MM.1S (cell line): ENCODE measurements around the gene STX8.

Experiments
- DNase-seq: peaks from one replicate; pipeline ENCODE4 v3.0.0-alpha.2; 2015
- H2AFZ ChIP-seq: fragments of 300-600 bp; sonication (generic); 2 replicates; pipeline ENCODE4 v1.6.0; 2016; ENCODE audit warnings: antibody characterized with exemption, low read length
- H3F3A ChIP-seq: fragments of 300-600 bp; sonication (generic); 2 replicates; pipeline ENCODE4 v1.6.1; 2016; ENCODE audit warnings: mild to moderate bottlenecking, antibody characterized with exemption, low read length, moderate library complexity, mixed read lengths; ENCODE audit not compliant: insufficient read depth
- H3K27ac ChIP-seq: fragments of 300-600 bp; sonication (generic); 2 replicates; pipeline ENCODE4 v1.5.1; 2016; ENCODE audit warnings: mild to moderate bottlenecking, low read length
- H3K27me3 ChIP-seq: fragments of 300-600 bp; sonication (generic); replicated peaks from 2 replicates; pipeline ENCODE4 v1.6.0; 2016; ENCODE audit warnings: low read length; ENCODE audit not compliant: insufficient read depth
- H3K36me3 ChIP-seq: fragments of 300-600 bp; sonication (generic); replicated peaks from 2 replicates; pipeline ENCODE4 v1.6.1; 2016; ENCODE audit warnings: mild to moderate bottlenecking, low read length, mixed read lengths; ENCODE audit not compliant: insufficient read depth
- H3K4me1 ChIP-seq: fragments of 300-600 bp; sonication (generic); 2 replicates; pipeline ENCODE4 v1.6.1; 2016; ENCODE audit warnings: low read length, mixed read lengths
- H3K4me2 ChIP-seq: fragments of 300-600 bp; sonication (generic); 2 replicates; pipeline ENCODE4 v1.6.0; 2016; ENCODE audit warnings: low read depth, low read length
- H3K4me3 ChIP-seq: fragments of 300-600 bp; sonication (generic); 2 replicates; pipeline ENCODE4 v1.5.1; 2016; ENCODE audit warnings: low read length, mixed read lengths
- H3K79me2 ChIP-seq: fragments of 300-600 bp; sonication (generic); 2 replicates; pipeline ENCODE4 v1.6.1; 2016; ENCODE audit warnings: mixed run types, low read length, mixed read lengths
- H3K9ac ChIP-seq: fragments of 300-600 bp; sonication (generic); 2 replicates; pipeline ENCODE4 v1.6.1; 2016; ENCODE audit warnings: low read length, mixed read lengths
- H3K9me2 ChIP-seq: fragments of 300-600 bp; sonication (generic); replicated peaks from 2 replicates; pipeline ENCODE4 v1.6.1; 2016; ENCODE audit warnings: mild to moderate bottlenecking, low read length, mixed read lengths; ENCODE audit not compliant: insufficient read depth
- H3K9me3 ChIP-seq: fragments of 300-600 bp; sonication (generic); replicated peaks from 2 replicates; pipeline ENCODE4 v1.6.1; 2016; ENCODE audit warnings: mild to moderate bottlenecking, low read length, mixed read lengths; ENCODE audit not compliant: insufficient read depth
- H4K20me1 ChIP-seq: fragments of 300-600 bp; sonication (generic); 2 replicates; pipeline ENCODE4 v1.6.1; 2016; ENCODE audit warnings: mild to moderate bottlenecking, low read length, moderate library complexity, mixed read lengths; ENCODE audit not compliant: insufficient read depth
- EZH2 ChIP-seq: fragments of 300-600 bp; sonication (generic); optimal IDR thresholded peaks from 2 replicates; pipeline ENCODE3; 2017; ENCODE audit warnings: low read depth, mild to moderate bottlenecking, antibody characterized with exemption, low read length, mixed read lengths
- EZH2phosphoT487 ChIP-seq: fragments of 300-600 bp; sonication (generic); IDR thresholded peaks from 2 replicates; pipeline ENCODE4 v1.6.1; 2018; ENCODE audit warnings: antibody characterized with exemption, low read length
- TF ChIP-seq, protein P1 (sequence below): fragments of 300-600 bp; sonication (generic); IDR thresholded peaks from 2 replicates; pipeline ENCODE4 v1.5.1; 2016; ENCODE audit warnings: antibody characterized with exemption, low read length, mixed read lengths

Gene STX8

DNA sequence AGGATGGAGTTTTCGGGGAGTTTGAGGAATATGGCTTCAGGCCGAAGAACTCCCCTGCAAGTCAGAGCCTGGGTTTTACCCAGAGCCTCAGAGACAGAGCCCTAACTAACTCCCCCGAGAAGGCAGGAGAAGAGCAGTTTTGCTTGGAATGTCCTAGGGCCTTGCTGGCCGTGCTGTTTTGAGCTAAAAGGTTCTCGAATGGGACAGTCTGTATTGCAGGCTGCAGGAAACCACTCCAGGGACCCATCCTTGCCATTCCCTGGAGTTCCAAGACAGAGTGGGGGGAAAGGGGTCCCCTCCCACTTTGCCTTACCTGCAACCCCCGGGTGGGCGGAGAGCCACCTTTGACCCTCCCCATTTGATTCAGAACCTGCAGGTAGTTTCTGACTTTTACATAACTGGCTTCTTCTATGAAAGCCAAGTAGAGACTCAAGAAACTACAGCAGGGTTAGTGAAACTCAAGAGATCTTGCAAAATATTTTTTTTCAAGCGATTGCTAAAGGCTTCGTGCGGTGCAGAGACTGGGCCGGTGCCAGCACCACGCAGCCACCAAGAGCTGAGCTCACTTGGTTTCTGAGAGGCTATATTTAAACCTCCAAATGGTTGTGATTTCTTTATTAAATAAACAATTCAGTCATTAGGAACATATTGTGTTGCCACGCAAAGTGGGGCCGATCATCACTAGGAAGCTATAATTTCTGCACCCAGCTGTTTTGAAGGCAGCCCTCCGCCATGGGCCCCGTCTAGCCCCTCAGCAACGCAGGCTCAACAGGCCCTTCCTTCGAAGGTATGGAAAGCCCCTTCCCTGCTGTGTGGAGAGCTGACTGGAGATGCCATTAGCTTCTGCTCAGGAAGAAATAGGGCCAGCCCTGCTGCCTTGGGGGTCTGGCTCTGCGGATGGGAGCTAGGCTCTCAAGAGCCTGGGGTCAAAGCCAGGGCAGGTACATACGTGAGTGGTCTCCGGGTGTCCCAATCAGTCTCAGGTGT is 331.3 kb downstream of the STX8 start:
- H3K4me2 ChIP-seq, result no peak overlapping the region
- no peak for DNase-seq
- no peak overlapping the region for H2AFZ ChIP-seq

DNA sequence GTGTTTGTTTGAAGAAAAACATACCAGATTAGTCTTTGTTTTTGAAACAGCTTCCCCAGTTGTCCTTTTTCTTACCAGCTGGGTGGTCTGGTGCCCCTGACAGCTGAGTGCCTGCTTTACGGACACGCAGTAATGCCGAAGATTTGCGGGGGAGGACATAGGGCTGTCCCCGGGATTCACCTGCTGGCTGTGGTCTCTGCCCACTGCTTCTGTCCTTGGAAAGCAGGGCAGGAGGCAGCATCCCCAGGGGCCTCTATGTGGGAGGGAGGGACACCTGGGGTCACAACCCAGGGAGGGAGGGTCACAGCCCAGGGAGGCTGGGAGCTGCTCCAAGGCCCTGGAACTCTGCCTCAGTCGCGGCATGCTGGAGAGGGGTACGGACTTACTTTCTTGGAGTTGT is 332.6 kb downstream of the STX8 start:
- H4K20me1 ChIP-seq, result no peaks in the 10 kb centered on the region

More for the DNA sequence above, 331.3 kb downstream of the STX8 start:
- Histone ChIP-seq H3K27me3 (no peaks in the 10 kb centered on the region), H3K9ac (no peak overlapping the region), H3K9me2 (no peaks in the 10 kb centered on the region), H3K36me3 (no peaks in the 10 kb centered on the region), H3F3A (no peaks in the 10 kb centered on the region), H3K4me1 (no peaks in the 10 kb centered on the region), H3K4me3 (no peak overlapping the region), H3K79me2 (no peaks in the 10 kb centered on the region), H3K27ac (no peak overlapping the region), H4K20me1 (no peaks in the 10 kb centered on the region), H3K9me3 (no peaks in the 10 kb centered on the region)
- no peak for TF ChIP-seq EZH2
- TF ChIP-seq EZH2phosphoT487, result no peak
- TF ChIP-seq, protein P1, sequence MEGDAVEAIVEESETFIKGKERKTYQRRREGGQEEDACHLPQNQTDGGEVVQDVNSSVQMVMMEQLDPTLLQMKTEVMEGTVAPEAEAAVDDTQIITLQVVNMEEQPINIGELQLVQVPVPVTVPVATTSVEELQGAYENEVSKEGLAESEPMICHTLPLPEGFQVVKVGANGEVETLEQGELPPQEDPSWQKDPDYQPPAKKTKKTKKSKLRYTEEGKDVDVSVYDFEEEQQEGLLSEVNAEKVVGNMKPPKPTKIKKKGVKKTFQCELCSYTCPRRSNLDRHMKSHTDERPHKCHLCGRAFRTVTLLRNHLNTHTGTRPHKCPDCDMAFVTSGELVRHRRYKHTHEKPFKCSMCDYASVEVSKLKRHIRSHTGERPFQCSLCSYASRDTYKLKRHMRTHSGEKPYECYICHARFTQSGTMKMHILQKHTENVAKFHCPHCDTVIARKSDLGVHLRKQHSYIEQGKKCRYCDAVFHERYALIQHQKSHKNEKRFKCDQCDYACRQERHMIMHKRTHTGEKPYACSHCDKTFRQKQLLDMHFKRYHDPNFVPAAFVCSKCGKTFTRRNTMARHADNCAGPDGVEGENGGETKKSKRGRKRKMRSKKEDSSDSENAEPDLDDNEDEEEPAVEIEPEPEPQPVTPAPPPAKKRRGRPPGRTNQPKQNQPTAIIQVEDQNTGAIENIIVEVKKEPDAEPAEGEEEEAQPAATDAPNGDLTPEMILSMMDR, result no peak

DNA sequence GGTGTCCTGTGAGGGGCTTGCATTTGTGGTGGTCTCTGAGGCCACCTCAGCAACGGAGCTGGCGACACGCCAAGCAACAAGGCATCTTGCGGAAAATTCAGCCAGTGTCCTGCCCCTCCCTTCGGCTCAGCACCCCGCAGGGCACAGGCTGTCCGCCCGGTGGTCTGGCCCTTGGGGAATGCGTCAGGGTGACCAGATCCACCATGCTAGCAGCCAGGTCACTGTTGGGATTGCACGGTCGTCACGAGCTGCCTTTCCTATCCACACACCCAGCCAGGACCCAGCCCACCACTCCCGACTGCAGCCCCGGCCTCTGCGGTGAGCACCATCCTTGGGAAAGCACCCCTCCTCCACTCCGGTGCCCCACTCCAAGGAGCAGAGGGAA is 333.1 kb downstream of the STX8 start:
- Histone ChIP-seq H3K9me3 (no peaks in the 10 kb centered on the region), H3K27me3 (no peaks in the 10 kb centered on the region)
- no peak for DNase-seq

More for the DNA sequence above, 332.6 kb downstream of the STX8 start:
- Histone ChIP-seq H3K4me3 (no peak overlapping the region), H3K9me2 (no peaks in the 10 kb centered on the region), H3K79me2 (no peaks in the 10 kb centered on the region), H2AFZ (no peak overlapping the region), H3F3A (no peaks in the 10 kb centered on the region), H3K4me2 (no peak overlapping the region), H3K9ac (no peak overlapping the region), H3K36me3 (no peaks in the 10 kb centered on the region), H3K27ac (no peak overlapping the region), H3K27me3 (no peaks in the 10 kb centered on the region), H3K4me1 (no peaks in the 10 kb centered on the region), H3K9me3 (no peaks in the 10 kb centered on the region)
- no peak for DNase-seq
- TF ChIP-seq EZH2, result no peak
- no peak for TF ChIP-seq EZH2phosphoT487
- TF ChIP-seq, protein P1, result no peak

More for the DNA sequence above, 333.1 kb downstream of the STX8 start:
- no peaks in the 10 kb centered on the region for H4K20me1 ChIP-seq
- H2AFZ ChIP-seq, result no peak overlapping the region
- no peak for TF ChIP-seq EZH2phosphoT487
- TF ChIP-seq EZH2, result no peak
- TF ChIP-seq, protein P1, result no peak
- no peaks in the 10 kb centered on the region for H3K9me2 ChIP-seq
- no peak overlapping the region for H3K4me3 ChIP-seq
- no peaks in the 10 kb centered on the region for H3K36me3 ChIP-seq
- no peak overlapping the region for H3K9ac ChIP-seq
- no peaks in the 10 kb centered on the region for H3K4me1 ChIP-seq
- no peak overlapping the region for H3K4me2 ChIP-seq
- no peaks in the 10 kb centered on the region for H3K79me2 ChIP-seq
- no peaks in the 10 kb centered on the region for H3F3A ChIP-seq
- no peak overlapping the region for H3K27ac ChIP-seq
